GM12878 (cell line): ENCODE results near the gene SDHAF2.

Experiments
- CBX3 ChIP-seq: fragments of 200-600 bp; sonication (generic); IDR thresholded peaks from 2 replicates; pipeline ENCODE4 v1.6.1; 2016; ENCODE audit warnings: low read depth, borderline replicate concordance
- CTCF ChIP-seq, 3 experiments: IDR thresholded peaks in 2 of 3; conservative IDR thresholded peaks in 1 of 3; 2 replicates each; pipeline ENCODE4 v1.5.1; 2011; ENCODE audit warnings: low read depth in 3 of 3, low read length in 3 of 3, mild to moderate bottlenecking in 3 of 3, control low read depth in 2 of 3, moderate library complexity in 2 of 3, inconsistent platforms in 1 of 3, mixed read lengths in 1 of 3; ENCODE audit not compliant: control insufficient read depth in 2 of 3, insufficient read depth in 1 of 3; ENCODE audit errors: extremely low read depth in 1 of 3
- ZNF687 ChIP-seq: fragments of 450-650 bp; IDR thresholded peaks from 2 replicates; pipeline ENCODE4 v1.6.1; 2017; ENCODE audit warnings: mild to moderate bottlenecking, moderate library complexity

GRCh38 chr11:61468002-61468401, 38.1 kb downstream of the SDHAF2 start:
- TF ChIP-seq CBX3 (no peak), ZNF687 (no peak), CTCF (IDR thresholded peaks at IDR 0.05 in 2 of 3, conservative IDR thresholded peaks at IDR 0.05 in 1 of 3; ENCODE audit: control insufficient read depth in 2 of 3, extremely low read depth in 1 of 3, insufficient read depth in 1 of 3, low read depth in 3 of 3, low read length in 3 of 3) (no peak)
